Measurements from ENCODE around the gene SLX4IP. TPM values are rescaled to one million over a fixed set of nuclear protein-coding genes. Genes with fewer than 3 reads are reported as not detected.

Gene SLX4IP
- total RNA-seq, 6 experiments from 2014 or later: 4.1 to 4.8 (median 4.5) TPM

GRCh38 chr20:10490257-10490656 is 55.2 kb downstream of the SLX4IP start:
- Mint-ChIP-seq H3K36me3 (ENCODE audit: low read depth) (peaks cover 12% of the 10 kb centered on the region), H3K27ac (no peak overlapping the region; the same call in 1 of the 2 replicates), H3K4me3 (no peak overlapping the region), H3K9me3 (peaks cover 5% of the 10 kb centered on the region; the same call in 1 of the 2 replicates), H3K27me3 (ENCODE audit: insufficient read depth) (no peaks in the 10 kb centered on the region), H3K4me1 (ENCODE audit: low read depth) (peaks cover 26% of the 10 kb centered on the region)
- TF ChIP-seq CTCF (IDR thresholded peaks at IDR 0.05): no peak
- no peak for DNase-seq

- no peak for DNase-seq
- Mint-ChIP-seq H3K36me3 (ENCODE audit: low read depth) (peaks cover 12% of the 10 kb centered on the region), H3K27ac (no peak overlapping the region), H3K27me3 (ENCODE audit: insufficient read depth) (no peaks in the 10 kb centered on the region), H3K4me3 (no peak overlapping the region), H3K9me3 (peaks cover 5% of the 10 kb centered on the region; the same call in 1 of the 2 replicates), H3K4me1 (ENCODE audit: low read depth) (peaks cover 26% of the 10 kb centered on the region)
- no peak for TF ChIP-seq CTCF (IDR thresholded peaks at IDR 0.05)
Observed at GRCh38 chr20:10490706-10491105, 55.6 kb downstream of the SLX4IP start.

GRCh38 chr20:10492065-10492464 is 57.0 kb downstream of the SLX4IP start:
- no peaks in the 10 kb centered on the region for H3K27me3 Mint-ChIP-seq (ENCODE audit: insufficient read depth)
- H3K4me1 Mint-ChIP-seq (ENCODE audit: low read depth): peaks cover 24% of the 10 kb centered on the region
- no peak overlapping the region for H3K4me3 Mint-ChIP-seq
- no peak for TF ChIP-seq CTCF (IDR thresholded peaks at IDR 0.05)
- H3K36me3 Mint-ChIP-seq (ENCODE audit: low read depth): peaks cover 10% of the 10 kb centered on the region
- H3K9me3 Mint-ChIP-seq: peaks cover 4% of the 10 kb centered on the region; the same call in 1 of the 2 replicates
- no peak for DNase-seq
- no peak overlapping the region for H3K27ac Mint-ChIP-seq

GRCh38 chr20:10492844-10493243 is 57.7 kb downstream of the SLX4IP start:
- no peak overlapping the region for H3K4me3 Mint-ChIP-seq
- H3K36me3 Mint-ChIP-seq (ENCODE audit: low read depth): peaks cover 3% of the 10 kb centered on the region; the same call in 1 of the 2 replicates
- no peaks in the 10 kb centered on the region for H3K9me3 Mint-ChIP-seq
- H3K4me1 Mint-ChIP-seq (ENCODE audit: low read depth): peaks cover 24% of the 10 kb centered on the region
- no peak overlapping the region for H3K27ac Mint-ChIP-seq
- TF ChIP-seq CTCF (IDR thresholded peaks at IDR 0.05): peak; percentile 18; the same call in 1 of the 2 replicates
- DNase-seq: no peak
- H3K27me3 Mint-ChIP-seq (ENCODE audit: insufficient read depth): no peaks in the 10 kb centered on the region

GRCh38 chr20:10495173-10495572 is 60.1 kb downstream of the SLX4IP start:
- Mint-ChIP-seq H3K4me1 (ENCODE audit: low read depth) (peaks cover 31% of the 10 kb centered on the region), H3K27ac (no peak overlapping the region), H3K9me3 (no peaks in the 10 kb centered on the region), H3K27me3 (ENCODE audit: insufficient read depth) (no peaks in the 10 kb centered on the region), H3K4me3 (no peak overlapping the region), H3K36me3 (ENCODE audit: low read depth) (no peaks in the 10 kb centered on the region)
- no peak for TF ChIP-seq CTCF (IDR thresholded peaks at IDR 0.05)
- no peak for DNase-seq

- DNase-seq: no peak
- Mint-ChIP-seq H3K27ac (no peak overlapping the region), H3K36me3 (ENCODE audit: low read depth) (no peaks in the 10 kb centered on the region), H3K4me3 (no peak overlapping the region), H3K4me1 (ENCODE audit: low read depth) (peaks cover 25% of the 10 kb centered on the region), H3K9me3 (no peaks in the 10 kb centered on the region), H3K27me3 (ENCODE audit: insufficient read depth) (no peaks in the 10 kb centered on the region)
- no peak for TF ChIP-seq CTCF (IDR thresholded peaks at IDR 0.05)
Observed at GRCh38 chr20:10496465-10496864, 61.4 kb downstream of the SLX4IP start.

Measured in HFFc6 (cell line).